GM18519 (cell line): ENCODE measurements around the gene HAUS5.
A peak's percentile ranks its signal among the peaks of the same experiment; 100 is the strongest.
"Not testable (repeated sequence)": the region's sequence is repeated elsewhere in the genome, so short reads cannot be mapped to it uniquely, and the experiment has no call there.

ENCODE experiments used
- ATAC-seq: cut with Tn5 transposase; IDR thresholded peaks from one replicate; pipeline ENCODE4 v1.9.1; 2021; ENCODE audit warnings: mild to moderate bottlenecking, moderate library complexity; ENCODE audit not compliant: unreplicated experiment, low FRiP score

Gene HAUS5, protein sequence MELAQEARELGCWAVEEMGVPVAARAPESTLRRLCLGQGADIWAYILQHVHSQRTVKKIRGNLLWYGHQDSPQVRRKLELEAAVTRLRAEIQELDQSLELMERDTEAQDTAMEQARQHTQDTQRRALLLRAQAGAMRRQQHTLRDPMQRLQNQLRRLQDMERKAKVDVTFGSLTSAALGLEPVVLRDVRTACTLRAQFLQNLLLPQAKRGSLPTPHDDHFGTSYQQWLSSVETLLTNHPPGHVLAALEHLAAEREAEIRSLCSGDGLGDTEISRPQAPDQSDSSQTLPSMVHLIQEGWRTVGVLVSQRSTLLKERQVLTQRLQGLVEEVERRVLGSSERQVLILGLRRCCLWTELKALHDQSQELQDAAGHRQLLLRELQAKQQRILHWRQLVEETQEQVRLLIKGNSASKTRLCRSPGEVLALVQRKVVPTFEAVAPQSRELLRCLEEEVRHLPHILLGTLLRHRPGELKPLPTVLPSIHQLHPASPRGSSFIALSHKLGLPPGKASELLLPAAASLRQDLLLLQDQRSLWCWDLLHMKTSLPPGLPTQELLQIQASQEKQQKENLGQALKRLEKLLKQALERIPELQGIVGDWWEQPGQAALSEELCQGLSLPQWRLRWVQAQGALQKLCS

DNA sequence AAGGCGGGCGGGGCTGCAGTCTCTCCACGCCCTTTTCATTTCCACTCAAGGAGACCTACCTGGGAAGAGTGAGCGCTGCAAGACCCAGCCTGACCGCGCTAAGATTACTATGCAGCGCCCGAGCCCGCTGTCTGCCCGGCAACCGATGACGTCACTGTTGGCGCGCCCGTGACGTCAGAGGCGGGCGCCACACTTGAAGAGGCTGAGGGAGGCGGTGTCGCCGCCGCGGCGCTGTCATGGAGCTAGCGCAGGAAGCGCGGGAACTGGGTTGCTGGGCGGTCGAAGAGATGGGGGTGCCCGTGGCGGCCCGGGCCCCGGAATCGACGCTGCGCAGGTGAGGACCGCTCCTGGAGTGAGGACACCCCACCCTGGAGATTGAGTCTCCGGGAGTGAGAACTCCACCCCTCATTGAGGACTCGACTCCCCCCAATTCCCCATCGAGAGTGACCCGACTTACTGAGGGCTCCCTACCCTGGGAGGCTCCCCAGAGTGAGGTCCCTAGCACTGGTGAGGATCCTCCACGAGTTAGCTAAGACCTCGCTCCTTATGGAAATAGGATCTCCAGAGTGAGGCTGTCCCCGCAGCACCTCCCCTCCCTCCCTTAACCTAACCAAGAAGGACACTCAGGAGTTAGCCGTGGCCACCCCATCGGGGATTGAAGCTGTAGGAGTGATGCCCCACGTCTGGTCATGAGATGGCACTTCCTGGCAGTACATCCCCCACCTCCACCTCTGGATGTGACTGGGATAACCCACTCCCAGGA, at the start of gene HAUS5:
Gene HAUS5 (plus strand): TSS at position 177 of the 763 bp plus-strand sequence. CDS start 60 bp downstream, at position 237.
- peak; percentile 55 for ATAC-seq

DNA sequence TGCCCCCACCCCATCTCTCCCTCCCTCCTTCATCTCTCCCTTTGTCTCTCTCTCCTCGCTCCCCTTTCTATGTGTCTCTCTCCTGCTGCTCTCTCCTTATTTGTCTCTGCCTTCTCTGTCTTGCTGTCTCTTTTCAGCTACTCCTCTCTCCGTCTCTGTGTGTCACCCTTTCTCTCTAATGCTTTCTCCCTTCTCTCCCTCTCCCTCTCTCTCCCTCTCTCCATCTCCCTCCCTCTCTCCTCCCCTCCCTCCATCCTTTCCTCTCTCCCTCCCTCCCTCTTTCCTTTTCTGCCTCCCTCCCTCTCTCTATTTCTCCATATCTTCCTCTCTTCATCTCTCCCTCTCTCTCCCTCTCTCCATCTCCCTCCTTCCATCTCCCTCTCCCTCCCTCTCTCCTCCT, 49.8 kb upstream of the HAUS5 start:
- ATAC-seq, result no peak

DNA sequence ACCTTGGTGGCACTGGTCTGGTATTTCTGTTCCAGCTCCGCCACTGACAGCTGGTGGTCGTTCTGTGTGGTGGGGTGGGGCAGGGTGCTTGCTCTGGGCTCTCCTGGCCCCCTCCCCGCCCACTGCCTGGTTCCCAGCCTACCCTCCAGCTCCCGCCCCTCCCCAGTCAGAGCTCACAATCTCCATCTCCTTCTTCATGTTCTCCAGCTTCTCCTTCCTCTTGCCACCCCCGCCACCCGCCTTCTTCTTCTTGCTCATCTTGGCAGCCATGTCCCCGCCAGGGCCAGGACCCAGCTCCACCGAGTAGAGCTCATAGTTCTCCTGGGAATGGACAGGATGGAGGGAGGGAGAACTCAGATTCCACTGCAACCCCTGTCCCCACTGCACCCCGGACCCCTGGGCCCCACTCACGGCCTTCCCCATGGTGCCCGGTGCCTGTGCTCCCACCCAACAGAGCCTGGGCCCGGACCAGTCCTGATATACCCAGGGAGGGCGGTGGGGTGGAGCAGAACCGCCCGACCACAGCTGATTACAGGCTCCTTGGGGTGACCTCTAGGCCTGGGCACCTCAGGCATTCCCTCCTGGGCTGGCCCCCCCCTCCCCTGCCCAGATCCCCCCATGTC, 49.2 kb upstream of the HAUS5 start, which contains the start of gene ATP4A:
Gene ATP4A (minus strand): TSS at position 452 of the 623 bp plus-strand sequence. CDS start 29 bp downstream, at position 423.
- no peak for ATAC-seq

DNA sequence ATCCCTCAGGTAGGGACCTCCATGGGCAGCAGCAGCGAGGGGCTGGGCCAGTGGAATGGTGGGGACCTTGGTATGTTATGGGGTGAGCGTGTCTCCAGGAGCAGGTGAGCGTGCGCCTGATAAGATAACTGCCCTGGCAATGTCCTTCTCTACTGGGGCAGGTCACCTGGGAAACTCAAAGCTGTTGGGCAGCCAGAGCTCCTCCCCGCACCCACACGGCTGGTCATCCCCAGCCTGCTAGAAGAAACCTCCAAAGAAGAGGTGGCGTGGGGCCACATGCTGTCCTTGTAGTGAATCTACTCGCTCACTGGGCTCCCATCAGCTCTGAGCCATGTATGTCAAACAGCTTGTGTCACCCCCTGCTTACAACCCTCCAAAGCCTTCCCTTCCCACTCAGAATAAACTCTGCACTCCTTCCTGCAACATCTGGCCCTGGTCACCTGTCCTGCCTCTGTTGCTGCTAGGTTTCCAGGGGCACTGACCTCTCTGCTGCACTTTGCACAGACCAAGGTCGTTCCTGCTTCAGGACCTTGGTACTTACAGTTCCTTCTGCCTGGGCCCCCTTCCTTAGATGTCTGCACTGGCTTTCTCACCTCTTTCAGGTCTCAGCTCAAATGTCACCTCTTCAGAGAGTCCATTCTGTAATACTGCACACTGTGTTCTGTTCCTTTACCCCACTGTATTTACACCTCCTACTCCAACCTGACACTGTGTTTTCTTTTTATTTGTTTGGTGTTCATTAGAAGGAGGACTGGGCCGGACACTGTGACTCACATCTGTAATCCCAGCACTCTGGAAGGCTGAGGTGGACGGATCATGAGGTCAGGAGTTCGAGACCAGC, 47.3 kb upstream of the HAUS5 start:
- ATAC-seq, result no peak

DNA sequence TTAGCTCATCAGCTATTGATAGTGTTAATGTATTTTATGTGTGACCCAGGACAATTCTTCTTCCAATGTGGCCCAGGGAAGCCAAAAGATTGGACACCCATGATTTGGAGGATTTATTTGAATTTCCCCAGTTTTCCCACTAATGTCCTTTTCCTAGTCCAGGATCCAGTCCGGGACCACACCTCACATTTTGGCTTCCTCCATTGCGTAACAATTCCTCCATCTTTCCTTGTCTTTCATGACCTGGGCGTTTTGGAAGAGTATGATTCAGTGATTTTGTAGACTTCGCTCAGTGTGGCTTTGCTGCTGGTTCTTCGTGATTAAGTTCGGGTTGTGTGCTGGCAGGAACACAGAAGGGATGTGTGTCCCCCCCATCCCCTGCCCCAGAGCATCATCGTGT, 45.8 kb upstream of the HAUS5 start:
- ATAC-seq, result no peak

DNA sequence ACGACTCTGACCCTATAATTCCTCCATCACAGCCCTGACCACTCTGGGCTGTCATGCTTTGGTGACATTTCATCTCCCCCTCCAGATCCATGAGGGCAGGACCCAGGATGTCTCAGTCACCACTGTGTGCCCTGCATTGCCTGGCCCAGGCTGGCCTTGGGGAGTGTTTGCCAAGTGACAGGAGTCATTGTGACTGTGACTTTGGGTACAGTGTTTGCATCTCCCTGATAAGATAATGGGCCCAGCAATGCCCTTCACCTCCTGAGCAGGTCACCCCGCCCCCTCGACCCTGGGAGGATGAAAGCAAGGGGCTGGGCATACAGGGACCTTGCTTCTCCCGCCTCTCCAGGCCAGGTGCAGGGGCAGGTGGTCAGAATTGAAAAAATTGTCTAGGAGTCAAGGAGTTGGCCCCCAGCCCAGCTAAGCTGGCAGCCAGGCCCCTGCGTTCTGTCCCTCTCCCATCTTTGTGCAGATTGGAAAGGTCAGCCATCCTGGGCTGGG, 43.2 kb upstream of the HAUS5 start:
- no peak for ATAC-seq

DNA sequence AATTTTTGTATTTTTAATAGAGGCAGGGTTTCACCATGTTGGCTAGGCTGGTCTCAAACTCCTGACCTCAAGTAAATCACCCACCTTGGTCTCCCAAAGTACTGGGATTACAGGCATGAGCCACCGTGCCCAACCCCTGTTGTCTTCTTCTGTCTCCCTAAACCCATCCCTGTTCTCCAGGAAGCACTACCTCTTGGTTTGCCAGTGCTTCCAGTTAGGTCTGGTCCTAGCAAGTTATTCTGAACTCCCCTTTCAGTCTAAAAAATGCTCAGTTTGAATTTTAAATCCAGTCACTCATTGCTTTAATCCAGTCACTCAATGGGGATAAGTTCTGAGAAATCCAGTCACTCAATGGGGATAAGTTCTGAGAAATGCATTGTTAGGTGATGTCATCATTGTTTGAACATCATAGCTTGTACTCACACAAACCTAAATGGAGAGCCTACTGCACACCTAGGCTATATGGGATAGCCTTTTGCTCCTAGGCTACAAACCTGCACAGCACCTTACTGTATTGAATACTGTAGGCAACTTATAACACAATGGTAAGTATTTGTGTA, 41.0 kb upstream of the HAUS5 start:
- ATAC-seq, result no peak

DNA sequence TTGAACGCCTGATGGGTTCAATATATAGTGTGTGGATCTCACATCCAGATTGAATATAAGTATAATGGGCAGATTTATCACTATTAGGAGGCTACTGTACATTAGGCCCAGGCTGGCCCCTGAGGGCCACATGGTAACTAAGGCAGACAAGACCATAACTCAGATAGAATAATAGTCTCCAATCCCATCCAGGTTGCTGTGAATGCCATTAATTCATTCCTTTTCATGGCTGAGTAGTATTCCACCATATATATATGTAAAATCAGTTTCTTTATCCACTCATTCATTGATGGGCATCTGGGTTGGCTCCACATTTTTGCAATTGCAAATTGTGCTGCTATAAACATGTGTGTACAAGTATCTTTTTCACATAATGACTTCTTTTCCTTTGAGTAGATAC, 34.6 kb upstream of the HAUS5 start:
- no peak for ATAC-seq

DNA sequence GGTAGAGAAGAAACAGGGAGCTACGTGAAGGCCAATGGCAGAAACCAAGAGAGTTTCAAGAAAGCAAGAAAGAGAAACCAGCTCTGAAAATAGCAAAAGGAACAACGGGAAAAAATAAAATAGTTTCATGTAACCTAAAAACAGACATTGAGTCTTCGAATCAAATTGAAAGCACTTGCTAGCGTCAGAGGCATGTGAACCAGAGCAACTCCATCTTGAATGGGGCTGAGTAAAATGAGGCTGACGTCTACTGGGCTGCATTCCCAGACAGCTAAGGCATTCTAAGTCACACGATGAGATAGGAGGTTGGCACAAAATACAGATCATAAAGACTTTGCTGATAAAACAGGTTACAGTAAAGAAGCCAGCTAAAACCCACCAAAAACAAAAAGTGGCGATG, 33.8 kb upstream of the HAUS5 start:
- no peak for ATAC-seq

DNA sequence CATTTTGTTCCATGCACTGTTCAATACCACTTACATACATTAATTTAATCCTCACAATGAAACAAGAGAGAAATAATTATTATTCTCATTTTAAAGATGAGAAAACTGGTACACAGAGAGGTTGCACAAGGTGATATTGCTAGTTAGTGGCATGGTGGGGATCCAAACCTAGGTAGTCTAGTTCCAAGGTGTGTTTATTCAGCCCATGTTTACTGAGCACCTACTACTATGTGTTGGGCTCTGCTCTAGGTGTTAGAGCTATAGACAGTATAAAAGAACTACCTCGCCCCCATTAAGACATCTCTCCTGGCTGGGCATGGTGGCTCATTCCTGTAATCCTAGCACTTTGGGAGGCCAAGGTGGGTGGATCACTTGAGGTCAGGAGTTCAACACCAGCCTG, 29.8 kb upstream of the HAUS5 start:
- no peak for ATAC-seq

DNA sequence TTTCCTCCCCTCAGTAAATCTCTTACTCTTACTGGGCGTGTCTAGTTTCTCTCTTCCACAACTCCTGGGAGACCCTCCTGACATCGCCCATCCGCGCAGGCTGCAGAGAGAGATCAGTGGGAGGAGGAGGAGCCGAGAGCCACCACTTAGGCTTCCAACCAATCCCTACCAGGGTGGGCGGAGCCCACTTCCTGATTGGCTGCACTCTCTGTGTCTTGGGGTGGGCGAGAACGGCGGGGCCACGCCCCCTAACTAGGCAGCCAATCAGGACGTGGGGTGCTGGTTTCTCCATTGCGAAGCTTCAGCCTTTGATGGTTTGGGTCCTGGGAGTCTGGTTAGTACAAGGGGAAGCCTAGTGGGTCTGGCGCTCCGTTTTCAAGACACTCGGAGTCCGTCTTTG, 26.7 kb upstream of the HAUS5 start, which contains the start of gene PMIS2:
Gene PMIS2 (plus strand): TSS at position 326 of the 400 bp plus-strand sequence. CDS start 87 bp downstream, outside the sequence.
- ATAC-seq, result no peak

DNA sequence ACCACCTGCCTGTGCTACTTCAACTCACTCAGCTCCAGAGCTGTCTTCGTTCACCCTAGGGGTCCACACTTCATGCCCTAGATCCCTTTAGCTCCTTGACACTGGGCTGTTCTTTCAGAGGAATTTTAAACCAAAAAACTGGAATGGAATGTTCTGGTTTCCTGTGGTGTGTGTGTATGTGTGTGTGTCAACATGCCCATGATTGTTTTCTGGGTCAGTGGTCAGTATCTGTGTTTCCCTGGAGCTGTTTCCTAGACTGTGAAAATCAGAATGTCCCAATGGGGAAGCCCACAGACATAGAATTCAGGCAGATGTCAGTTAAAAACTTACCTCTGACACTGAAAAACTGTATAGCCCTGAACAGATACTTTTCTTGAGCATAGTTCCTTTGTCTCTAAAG, 25.2 kb upstream of the HAUS5 start:
- no peak for ATAC-seq

DNA sequence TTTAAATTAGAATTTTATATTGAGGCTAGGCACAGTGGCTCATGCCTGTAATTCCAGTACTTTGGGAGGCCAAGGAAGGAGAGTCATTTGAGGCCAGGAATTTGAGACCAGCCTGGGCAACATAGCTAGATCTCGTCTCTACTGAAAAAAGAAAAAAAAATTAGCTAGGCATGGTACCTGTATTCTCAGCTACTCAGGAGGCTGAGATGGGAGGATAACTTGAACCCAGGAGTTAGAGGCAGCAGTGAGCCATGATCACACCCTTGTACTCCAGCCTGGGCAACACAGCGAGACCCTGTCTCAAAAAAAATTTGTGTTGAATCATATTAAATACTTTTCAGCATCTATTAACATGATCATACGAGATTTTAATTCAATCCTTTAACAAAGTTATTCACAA, 21.7 kb upstream of the HAUS5 start:
- no peak for ATAC-seq

DNA sequence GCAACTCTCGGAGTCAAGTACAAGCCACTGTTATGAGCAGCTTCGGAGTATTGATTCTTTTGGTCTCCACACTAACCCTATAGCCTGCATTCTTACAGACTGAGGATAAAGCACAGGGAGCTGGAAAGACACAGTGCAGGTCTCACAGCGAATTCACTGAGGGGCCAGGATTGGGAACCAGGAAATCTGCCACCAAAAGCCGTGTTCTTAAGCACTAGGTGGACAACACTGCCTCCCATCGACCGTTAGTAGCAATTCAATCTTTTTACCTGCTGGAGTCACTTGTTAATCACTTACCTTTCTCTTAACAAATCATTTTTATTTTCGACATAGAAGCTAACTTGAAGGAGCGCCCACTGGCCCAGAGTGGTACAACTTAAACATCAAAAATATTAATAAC, 20.3 kb upstream of the HAUS5 start:
- ATAC-seq, result no peak

DNA sequence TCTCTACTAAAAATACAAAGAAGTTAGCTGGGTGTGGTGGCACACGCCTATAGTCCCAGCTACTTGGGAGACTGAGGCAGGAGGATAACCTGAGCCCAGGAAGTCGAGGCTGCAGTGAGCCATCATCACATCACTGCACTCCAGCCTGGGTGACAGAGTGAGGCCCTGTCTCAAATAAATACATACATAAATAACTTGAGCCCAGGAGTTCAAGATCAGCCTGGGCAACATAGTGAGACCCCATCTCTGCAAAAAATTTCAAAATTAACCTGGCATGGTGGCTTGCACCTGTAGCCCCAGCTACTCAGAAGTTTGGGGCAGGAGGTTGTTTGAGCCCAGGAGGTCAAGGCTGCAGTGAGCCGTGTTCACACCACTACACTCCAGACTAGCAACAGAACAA, 17.5 kb upstream of the HAUS5 start:
- not testable (repeated sequence) for ATAC-seq

DNA sequence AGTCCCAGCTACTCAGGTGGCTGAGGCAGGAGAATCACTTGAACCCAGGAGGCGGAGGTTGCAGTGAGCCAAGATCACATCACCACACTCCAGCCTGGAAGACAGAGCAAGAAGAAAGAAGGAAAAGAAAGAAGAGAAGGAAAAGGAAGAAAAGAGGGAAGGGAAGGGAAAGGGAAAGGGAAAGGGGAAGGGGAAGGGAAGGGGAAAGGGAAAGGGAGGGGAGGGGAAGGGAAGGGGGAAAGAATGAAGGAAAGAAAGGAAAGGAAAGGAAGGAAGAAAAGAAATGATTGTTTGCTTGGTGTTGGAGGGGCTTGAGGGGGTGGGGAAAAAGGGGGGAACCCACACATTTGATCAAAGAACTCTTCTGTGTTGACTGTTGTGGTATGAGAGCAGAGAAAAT, 16.6 kb upstream of the HAUS5 start:
- no peak for ATAC-seq

DNA sequence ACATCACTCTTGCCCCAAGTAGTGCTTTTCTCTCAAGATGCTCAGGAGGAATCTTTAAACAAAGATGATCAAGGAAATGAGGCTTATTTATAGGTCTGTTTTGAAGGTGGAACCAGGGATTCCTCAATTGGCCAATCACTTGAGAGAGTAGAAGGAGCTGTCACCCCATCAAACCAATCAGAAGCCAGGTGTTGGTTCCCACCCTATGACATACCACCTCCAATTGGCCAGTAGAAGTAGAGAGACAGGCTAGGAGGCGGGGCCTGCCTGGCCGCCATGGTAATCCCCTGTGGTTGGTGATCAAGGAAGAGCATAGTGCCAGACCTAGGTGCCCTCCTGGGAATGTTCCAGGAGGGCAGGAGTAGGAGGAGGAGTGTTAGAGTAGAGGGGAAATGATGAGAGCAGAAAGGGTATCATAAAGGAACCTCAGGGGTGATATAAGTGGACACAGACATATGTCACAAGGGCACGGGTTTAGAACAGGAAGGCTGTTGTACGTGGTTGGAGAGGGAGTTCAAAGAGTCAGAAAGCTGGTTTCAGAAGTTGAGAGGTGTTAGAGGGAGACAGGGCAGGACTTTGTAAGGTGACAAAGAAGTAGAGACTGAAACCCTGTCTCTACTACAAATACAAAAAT, 16.1 kb upstream of the HAUS5 start:
- ATAC-seq, result peak; percentile 42

DNA sequence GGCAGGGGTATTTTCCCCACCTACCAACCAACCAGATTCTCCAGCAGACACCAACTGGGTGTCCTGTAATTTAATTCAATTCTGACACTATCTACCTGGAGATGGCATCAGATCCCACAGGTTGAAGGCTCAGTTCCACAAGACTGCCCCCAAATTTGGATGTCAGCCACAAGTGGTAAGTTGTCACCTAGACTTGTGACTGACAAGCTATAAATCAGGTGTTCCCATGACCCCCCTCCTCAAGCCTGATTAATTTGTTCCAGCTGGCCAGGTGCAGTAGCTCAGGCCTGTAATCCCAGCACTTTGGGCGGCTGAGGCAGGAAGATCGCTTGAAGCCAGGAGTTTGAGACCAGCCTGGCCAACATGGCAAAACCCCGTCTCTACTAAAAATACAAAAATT, 10.6 kb upstream of the HAUS5 start:
- ATAC-seq, result no peak

DNA sequence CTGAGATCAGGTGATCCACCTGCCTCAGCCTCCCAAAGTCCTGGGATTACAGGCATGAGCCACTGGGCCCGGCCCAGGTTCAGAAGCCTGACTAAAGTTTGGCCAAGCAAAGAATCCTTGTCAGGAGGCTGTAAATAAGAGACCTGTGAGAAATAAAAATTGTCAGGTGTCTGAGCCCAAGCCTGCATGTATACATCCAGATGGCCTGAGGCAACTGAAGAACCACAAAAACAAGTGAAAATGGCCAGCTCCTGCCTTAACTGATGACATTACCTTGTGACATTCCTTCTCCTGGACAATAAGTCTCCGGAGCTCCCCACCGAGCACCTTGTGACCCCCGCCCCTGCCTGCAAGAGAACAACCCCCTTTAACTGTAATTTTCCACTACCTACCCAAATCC, 8.1 kb upstream of the HAUS5 start:
- ATAC-seq, result not testable (repeated sequence)
